Measurements from ENCODE around the gene LRP1B.
"Not testable (repeated sequence)": the region's sequence is repeated elsewhere in the genome, so short reads cannot be mapped to it uniquely, and the experiment has no call there.

Gene LRP1B

DNA sequence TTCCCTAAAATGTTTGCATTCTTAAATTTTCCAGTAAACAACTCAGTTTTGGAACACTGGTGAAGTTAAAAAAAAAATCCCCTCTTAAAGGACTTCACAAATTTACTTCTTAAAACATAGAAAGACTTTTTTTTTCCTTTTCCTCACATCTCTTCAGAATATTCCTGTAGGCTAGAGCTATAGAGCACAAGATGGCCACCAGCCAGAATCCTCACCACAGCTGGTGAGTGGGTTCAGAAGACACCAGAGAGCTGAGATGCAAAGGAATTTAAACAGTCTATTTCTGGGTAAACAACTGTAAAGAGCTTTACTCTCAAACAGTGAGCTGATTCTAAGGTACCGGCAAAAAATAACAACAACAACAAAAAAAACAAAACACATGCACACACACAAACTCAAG, 252.8 kb downstream of the LRP1B start:
- DNase-seq = no peak

DNA sequence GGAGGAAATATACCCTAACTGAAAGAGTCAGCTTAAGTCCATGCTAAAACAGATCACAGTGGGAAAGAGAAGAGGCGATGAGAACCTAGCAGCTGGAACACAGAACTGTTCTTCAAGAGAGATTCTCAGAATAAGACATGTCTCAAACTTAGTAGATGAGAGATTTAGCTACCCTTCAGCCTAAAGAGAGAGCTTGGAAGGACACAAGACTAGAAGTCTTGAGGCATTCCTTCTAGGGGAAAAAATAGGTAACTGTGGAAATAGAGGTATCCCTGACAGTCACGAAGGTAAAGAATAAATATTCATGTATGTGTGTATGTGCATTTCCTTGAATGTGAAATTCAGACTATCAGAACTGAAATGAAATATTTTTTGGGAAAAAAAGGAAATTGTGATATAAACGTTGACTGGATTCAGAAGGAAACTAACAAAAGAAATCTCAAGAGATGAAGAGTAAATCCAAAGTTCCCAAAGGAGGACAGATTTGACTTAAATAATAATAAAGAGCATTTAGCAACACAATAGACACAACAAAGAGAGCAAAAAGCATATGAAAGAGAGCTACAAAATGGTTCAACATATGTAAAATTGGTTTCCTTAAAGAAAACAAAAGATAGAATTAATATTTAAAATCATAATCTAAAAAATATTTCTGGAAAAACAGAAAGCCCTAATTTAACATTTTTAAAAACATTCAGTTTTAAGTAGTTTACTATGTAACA, 258.7 kb downstream of the LRP1B start:
- no peak for DNase-seq

DNA sequence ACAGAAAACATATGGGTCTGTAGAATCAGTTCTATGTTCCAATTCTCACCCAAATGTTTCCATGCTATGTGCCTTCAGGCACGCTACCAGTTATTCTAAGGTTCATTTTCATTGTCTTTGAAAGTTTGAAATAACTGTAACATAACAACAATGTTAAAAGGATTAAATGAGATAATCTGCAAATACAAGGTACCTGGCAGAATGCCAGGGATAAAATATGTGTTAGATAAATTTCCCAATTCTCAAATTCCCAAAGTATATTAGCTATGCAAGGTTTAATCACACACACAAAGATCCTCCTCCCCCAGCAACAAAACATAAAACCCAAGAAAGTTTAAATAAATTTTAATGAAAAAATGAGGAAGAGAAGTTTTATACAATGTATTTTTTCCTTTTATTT, 261.2 kb downstream of the LRP1B start:
- no peak for DNase-seq

DNA sequence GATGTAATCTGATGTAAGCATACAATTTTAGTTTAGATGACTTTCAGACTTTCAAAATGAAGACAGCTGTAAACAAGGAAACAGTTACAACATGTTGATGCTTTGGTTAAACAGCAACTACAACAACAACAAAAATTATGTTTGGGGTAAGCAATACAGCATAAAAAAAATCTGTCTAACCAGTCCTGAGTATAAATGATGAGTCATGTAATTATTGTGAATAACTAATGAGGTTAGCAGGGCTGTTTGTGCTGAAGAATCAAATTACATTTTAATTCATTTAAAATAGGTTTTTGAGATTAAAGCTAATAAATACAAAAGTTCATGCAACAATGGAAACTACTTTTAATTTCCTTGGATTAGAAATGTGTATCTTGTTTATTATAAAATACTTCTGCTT, 266.9 kb downstream of the LRP1B start:
- DNase-seq = no peak

DNA sequence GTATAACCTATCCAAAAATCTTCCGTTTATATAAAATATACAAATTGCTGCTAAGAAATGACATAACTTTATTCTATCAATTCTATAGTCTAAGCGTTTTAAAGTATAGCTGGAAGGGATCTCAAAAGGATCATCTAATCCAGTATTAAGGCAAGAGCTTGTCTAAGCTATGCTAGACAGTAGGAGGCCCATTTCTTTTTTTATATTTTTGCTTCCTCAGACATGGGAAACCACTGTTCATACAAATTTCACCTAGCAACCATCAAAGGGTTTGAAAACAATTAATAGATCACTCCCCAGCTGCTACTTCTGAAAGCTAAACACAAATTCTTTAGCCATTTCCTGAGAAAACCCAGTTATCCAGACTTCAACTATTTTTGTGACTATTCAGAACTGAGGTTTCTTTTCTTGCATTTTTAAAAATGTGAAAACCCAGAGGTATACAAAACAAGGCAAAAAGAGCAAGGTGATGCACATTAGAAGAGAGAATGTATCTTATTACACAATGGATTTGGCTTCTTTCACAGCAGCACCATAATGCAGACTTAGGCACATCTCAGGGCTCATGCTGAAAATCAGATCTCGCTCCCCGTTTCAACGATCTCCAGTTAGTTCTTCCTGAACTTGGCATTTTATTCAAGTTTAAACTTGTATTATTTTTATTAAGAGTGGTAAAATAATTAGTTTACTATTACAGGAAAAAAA, 274.4 kb downstream of the LRP1B start:
- no peak for DNase-seq

DNA sequence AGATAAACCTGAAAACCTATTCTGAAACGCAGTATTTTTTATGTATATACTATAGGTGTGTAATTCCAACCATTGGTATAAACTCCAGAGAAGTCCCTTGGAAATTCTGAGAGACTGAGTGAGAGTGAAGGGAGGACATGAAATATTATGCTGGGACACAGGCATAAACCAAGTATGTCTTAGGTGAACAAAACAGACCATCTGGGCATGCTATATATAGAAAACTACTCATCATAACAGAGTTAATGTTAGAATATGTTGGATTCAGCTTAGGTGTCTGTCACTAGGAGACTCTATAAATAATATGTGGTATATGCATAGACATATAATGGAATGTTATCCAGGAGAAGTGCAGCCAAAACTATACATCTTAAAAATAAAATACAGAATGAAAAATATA, 282.6 kb downstream of the LRP1B start:
- DNase-seq = no peak

DNA sequence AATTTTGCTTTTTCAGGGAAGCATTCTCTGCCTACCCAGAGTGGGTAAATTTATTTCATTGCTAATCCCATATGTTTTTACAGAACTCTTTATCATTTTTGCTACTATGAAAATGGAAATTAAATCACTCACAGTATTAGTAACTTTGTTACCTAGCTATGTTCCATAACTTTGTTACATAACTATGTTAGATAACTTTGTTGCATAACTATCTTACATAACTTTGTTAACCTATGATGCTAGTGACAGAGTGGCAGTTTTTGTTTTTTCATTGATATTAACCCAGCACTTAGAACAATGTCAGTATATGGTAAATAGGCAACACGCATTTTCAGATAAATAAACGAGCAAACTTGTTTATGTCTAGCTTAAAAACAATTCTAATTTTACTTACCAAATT, 286.6 kb downstream of the LRP1B start:
- DNase-seq = no peak

DNA sequence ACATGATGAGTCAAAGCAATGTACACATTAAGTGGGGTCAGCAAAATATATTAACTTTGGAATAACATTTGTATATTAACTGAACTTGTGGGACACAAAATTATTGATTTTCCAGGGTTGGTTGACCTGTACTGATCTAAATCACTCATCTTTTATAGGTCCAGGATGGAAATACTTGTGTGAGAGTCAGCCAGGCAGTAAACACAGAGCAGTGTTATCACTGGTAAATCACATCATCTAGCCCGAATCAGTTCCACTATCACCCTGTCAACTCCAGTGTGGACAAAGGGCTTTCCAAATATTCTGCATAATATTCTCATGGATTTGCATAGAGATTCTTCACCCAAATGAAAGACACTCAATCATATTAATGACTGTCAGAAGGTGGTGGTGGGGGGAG, 295.7 kb downstream of the LRP1B start:
- no peak for DNase-seq

DNA sequence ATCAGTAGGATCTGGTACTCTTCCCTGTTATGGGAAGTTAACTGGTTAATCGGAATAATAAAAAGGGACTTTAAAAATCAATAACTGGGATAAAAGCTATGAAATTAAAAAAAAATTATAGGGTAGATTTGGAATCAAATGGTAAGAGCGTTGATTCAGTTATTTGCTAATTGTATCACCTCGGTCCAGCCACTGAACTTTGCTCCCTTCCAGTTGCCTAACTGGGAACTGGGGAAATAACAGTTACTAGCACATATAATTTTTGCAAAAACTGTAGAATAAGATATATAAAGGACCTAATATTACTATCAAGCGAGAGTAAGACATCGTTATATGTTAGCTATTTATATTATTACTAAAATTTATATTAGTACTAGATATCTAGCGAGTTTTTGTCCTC, 302.1 kb downstream of the LRP1B start:
- no peak for DNase-seq

DNA sequence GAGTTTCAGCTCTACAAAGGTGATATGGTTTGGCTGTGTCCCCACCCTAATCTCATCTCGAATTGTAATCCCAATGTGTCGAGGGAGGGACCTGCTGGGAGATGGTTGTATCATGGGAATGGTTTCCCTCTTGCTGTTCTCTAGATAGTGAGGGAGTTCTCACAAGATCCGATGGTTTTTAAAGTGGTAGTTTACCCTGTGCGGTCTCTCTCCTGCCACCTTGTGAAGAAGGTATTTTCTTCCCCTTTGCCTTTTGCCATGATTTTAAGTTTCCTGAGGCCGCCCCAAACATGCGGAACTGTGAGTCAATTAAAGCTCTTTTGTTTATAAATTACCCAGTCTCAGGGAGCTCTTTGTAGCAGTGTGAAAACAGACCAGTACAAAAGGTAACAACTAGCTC, 306.0 kb downstream of the LRP1B start:
- DNase-seq = no peak

DNA sequence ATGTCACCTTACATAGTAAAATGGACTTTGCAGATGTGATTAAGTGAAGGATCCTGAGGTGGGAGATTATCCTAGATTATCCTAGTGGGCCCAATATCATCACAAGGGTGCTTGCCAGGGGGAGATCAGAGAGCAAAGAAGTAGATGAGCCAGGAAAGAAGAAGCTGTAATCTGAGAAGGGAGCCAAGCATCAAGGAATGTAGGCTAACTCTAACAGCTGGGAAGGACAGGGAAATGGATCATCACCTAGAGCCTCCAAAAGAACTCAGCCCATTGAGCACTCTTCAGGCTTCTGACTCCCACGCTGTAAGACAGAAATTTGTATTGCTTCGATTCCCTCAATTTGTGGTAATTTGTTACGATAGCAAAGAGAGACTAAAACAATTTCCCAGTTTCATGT, 309.9 kb downstream of the LRP1B start:
- no peak for DNase-seq

DNA sequence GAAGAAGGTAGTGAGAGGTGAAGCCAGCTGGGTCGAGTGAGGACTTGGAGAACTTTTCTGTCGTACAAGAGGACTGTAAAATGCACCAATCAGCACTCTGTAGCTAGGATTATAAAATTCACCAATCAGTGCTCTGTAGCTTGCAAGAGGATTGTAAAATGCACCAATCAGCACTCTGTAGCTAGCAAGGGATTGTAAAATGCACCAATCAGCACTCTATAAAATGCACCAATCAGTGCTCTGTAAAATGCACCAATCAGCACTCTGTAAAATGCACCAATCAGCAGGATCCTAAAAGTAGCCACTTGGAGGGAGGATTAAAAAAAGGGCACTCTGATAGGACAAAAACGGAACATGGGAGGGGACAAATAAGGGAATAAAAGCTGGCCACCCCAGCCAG, 315.5 kb downstream of the LRP1B start:
- not testable (repeated sequence) for DNase-seq

DNA sequence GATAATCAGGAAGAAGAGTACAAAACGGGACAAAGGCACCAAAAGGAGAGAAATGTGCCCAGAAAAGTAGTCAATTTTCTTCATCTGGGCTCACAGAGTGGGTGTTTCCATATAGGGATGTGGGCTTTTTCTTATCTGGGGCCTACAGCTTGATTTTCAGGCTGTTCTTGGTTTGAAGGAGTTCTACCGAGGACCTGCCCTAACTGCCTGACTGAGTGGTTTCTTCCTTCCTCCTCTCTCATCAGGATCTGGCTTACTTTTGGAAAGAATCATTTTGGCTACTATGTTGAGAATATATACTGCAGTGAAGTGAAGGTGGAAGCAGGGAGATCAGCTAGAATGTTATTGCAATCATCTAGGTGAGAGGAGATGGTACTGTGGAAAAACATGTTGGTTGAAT, 316.7 kb downstream of the LRP1B start:
- DNase-seq = no peak

DNA sequence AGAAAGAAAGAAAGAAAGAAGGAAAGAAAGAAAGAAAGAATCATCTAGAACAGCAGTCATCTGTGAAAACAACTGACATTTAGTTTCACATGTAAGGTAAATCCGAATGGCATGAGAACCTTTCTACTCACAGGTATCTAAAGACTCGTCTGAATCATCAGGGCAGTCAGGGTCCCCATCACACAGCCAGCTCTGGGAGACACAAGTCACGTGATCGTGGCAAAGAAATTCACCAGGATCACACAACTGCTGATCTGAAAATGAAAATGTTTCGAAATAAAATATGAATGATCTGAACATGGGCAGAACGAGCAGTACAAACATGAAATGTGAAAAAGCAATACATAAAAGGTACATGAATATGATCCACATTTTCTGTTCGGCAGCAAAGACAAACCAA, 320.7 kb downstream of the LRP1B start:
- no peak for DNase-seq

DNA sequence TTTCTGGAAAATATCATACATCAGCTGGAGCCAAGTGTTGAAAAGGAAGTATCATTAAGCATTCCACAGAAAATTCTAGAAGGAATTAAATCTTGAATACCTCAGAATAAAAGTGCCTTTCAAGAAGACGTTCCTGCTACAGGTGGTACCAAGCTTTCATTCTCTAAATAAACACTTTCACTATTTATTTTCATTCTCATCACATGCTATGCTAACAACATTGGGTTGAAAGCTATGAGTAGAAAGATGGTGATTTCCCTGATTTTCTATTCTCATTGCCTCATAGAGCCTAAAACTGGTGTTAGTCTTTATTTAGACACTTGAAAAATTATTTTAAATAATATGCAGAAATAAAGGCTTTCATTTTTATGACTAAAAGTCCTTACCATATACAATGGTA, 324.7 kb downstream of the LRP1B start:
- DNase-seq = no peak

DNA sequence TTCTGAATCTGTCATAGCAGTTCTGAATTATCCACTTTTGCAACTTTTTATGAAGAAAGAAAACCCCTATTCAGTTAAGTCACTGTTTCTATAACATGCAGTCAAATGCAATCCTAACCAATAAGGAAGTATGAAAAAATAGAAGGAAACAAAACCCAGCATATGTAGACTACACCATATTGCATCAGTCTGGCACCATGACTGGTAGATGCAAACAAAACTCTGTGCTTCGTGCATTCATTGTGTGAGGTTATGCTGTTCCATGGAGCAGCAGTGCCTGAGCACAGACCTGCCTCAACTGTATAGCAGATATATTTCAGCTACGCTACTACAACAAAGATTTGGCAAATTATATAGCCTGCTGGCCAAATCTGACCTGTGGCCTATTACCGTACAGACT, 325.5 kb downstream of the LRP1B start:
- DNase-seq = no peak

DNA sequence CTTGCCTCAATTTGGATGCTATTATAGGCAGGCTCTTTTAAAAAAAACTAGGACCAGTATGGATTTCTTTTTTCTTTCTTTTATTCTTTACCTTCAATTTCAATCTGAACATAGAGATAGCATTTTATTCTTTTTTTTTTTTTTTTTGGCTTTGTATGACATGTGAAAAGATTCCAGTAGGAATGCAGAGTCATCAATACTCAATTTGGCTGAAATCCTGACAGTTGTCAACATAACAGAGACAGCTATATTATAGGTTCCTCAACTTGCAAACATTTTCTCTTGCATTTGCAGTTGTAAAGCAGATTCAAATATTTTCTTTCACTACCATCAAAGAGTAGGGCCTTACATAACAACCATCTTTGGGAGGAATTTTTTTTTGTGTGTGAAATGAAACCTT, 334.4 kb downstream of the LRP1B start:
- DNase-seq = no peak

DNA sequence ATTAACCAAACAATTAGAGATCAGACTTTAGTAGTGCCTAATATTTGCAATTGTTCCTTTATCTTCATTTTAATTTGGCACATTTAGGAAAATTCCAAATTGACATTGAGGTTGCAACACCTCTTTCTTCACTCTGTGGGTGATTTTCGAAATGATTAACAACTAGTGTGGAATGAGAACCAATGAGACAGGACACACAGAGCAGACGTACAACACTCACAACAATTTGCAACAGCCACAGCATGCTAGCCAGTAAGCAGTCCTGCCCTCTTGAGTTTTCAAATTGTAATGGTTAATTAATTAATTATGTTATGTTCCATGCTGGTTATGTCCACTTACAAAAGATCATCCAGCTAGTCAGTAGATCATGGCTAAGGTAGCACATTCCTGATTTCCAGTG, 339.3 kb downstream of the LRP1B start:
- no peak for DNase-seq

DNA sequence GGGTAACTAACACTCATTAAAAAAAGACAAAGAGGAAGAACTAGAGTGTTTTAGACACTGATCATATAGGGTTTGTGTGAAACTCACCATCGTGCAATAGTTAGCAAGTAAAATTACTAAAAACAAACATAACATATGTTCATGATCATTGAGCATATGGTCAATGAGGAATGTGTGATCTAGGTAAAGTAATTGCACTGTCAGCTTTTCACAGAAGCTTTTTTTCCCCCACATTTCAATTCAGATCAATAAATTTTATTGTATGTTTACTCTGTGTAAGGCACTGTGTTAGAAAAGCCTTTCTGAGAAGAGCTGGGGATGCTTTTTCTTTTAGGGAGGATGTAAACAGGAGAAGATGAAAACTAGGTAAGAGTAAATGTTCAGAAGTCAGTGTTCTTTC, 348.2 kb downstream of the LRP1B start:
- DNase-seq = no peak

DNA sequence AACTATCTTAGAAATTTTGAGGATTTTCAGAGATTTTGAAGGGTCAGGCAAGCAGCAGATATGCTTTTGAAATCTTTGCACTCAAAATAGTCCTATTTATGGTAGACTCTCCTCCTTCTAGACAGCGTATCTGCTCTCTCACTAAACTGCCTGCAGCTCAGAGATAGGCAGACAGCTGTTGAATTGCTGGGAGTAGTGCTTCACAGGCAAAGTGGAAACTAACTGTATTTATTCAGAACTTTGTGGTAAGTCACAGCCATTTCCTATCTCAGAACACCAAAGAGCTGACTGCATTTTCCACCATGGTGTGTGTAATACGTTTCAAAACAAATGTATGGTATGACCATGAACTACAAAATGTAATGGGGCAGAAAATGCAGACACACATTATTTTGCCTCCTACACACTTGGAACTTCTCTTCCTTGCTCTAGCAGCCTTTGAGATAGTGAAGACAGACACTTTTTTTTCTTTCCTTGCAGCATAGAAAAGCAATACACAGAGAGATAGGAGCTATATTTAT, 352.4 kb downstream of the LRP1B start:
- DNase-seq = no peak

DNA sequence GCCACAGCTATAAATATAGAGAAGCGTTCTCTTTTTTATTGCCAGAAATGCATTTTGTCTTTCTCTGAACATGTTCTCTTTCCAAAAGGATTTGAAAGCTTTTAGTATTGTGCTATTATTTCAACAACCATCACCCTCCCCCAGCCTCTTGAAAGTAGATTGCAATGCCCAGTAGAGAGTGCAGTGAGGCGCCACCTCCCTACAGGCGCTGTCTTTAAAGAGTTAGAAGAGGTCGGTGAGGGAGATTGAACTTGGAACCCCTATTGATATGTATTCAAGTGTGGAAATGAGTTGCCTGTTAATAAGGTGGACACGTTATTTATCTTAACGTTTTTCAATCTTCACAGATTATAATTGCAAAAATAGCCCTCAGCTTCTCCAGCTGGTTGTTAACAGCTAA, 360.3 kb downstream of the LRP1B start:
- DNase-seq = no peak

DNA sequence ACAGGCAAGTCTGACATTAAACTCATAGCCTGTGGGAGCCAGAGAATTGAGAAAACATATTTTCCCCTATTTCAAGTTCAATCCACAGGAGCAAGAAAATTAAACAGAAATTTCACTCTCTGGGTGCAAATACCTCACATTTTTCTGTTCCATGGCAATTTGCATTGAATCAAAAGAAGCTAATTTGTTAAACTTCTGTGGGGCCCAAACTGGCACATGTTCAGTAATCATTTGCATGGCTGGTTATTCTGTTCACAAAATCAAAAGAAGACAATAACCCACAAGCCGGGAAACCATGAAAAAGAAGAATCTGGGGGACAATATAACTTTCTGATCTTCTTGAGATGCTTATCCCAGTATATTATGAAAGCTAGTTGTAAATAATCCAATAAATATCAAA, 363.1 kb downstream of the LRP1B start:
- DNase-seq = no peak

DNA sequence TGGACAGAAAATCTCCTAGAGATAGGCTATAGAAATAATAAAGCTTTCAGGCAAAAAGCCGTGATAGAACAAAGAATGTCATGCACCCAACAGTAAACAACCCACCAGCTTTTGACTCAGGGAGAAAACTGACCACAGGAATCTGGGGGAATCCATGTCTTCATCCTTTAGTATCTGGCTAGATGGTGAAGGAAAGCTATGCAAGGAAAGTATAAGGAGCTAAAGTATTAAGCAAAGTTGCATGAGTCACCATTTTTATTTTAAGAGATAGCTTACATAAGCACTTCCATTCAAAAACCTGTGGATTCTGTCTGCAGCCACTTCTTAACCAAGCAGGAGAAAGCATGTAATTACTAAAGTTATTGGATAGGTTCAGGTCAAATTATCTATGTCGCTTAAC, 363.8 kb downstream of the LRP1B start:
- DNase-seq = peak; percentile 88

DNA sequence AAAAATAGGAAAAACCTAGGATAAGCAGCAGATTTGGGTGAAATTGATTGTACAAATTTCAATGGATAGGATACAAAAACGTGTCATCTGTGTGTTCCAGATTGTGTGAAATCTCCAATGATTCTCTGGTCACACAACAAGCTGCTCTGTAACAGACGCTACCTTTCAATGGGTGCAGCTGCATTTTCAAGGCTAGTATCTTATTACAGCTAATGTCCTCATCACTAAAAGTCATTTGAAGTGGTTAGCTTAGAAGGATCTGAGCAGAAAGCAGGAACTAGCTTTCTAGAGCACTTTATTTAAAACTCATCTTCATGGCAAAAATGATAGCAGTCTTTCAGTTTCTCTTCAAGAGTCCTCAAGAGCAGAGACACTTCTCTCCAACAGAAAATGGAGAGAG, 364.6 kb downstream of the LRP1B start:
- no peak for DNase-seq

DNA sequence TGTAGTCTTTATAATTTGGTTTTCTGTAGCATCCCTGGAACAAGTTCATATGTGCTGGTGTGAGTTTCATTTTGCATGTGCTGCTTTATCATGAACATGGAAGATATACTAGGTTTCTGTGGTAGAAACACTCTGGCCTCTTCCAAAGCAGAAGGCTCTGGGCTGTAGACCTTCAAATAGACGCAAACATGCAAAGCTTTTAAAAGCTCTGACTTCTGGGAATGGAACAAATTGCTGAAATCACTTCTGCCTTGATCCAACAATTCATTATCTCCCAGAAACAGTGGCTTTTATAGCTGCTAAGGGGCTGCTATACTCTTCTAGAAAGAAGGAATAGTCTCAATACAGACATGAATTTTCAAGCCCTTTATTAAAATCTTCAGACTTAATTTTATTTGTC, 382.2 kb downstream of the LRP1B start:
- DNase-seq = no peak
